HL-60 (cell line): ENCODE results near the gene DNAH1.
A peak's percentile ranks its signal among the peaks of the same experiment; 100 is the strongest.

Experiments
- DNase-seq, 2 experiments: peaks; one replicate each; pipeline ENCODE4 v3.0.0-alpha.2; 2010 to 2020; ENCODE audit warnings: low read depth in 1 of 2, low spot score in 1 of 2
- H3K27ac ChIP-seq: fragments of 250-450 bp; sonication (Bioruptor Pico); replicated peaks from 2 replicates; pipeline ENCODE4 v1.5.1; 2020; ENCODE audit warnings: mild to moderate bottlenecking, moderate library complexity
- H3K27me3 ChIP-seq: fragments of 250-450 bp; sonication (Bioruptor Pico); 2 replicates; pipeline ENCODE4 v1.5.1; 2021; ENCODE audit warnings: mild to moderate bottlenecking, moderate library complexity; ENCODE audit not compliant: insufficient read depth, poor library complexity, severe bottlenecking
- H3K4me3 ChIP-seq: replicated peaks from 2 replicates; pipeline ENCODE4 v1.5.1; 2011; ENCODE audit warnings: mild to moderate bottlenecking, control low read depth, low read length; ENCODE audit not compliant: insufficient read depth
- CTCF ChIP-seq: IDR thresholded peaks from one replicate; pipeline ENCODE4 v1.5.1; 2011; ENCODE audit warnings: low read length, control low read depth, inconsistent platforms; ENCODE audit not compliant: insufficient read depth
- GABPA ChIP-seq: IDR thresholded peaks from 2 replicates; pipeline ENCODE4 v1.6.1; 2012; ENCODE audit warnings: low read depth
- POLR2AphosphoS5 ChIP-seq: IDR thresholded peaks from 2 replicates; pipeline ENCODE4 v1.6.1; 2012; ENCODE audit warnings: low read depth
- REST ChIP-seq: IDR thresholded peaks from 2 replicates; pipeline ENCODE4 v1.6.1; 2012; ENCODE audit warnings: low read depth; ENCODE audit not compliant: insufficient replicate concordance
- SPI1 ChIP-seq: IDR thresholded peaks from 2 replicates; pipeline ENCODE4 v1.6.1; 2012; ENCODE audit warnings: low read depth, mild to moderate bottlenecking, borderline replicate concordance

DNAH1 gene

GRCh38 chr3:52290596-52291507, 25.3 kb upstream of the DNAH1 start:
- TF ChIP-seq REST, result no peak
- TF ChIP-seq SPI1, result no peak
- TF ChIP-seq CTCF, result no peak
- TF ChIP-seq GABPA, result no peak
- no peak for TF ChIP-seq POLR2AphosphoS5
- no peak overlapping the region for H3K4me3 ChIP-seq
- no peak overlapping the region for H3K27ac ChIP-seq
- DNase-seq, result no peak
- H3K27me3 ChIP-seq, result no peaks in the 10 kb centered on the region

GRCh38 chr3:52291508-52292181, 24.5 kb upstream of the DNAH1 start:
- Histone ChIP-seq H3K4me3 (no peak overlapping the region), H3K27ac (no peak overlapping the region), H3K27me3 (no peaks in the 10 kb centered on the region)
- no peak for TF ChIP-seq SPI1
- no peak for TF ChIP-seq REST
- TF ChIP-seq CTCF, result peak; percentile 20
- no peak for TF ChIP-seq GABPA
- no peak for TF ChIP-seq POLR2AphosphoS5
- DNase-seq, result peak in 1 of 2 experiments; percentile 36

- TF ChIP-seq SPI1, result no peak
- no peak for TF ChIP-seq POLR2AphosphoS5
- Histone ChIP-seq H3K27ac (no peak overlapping the region), H3K4me3 (no peak overlapping the region), H3K27me3 (no peaks in the 10 kb centered on the region)
- DNase-seq, result no peak
Observed at GRCh38 chr3:52292247-52293065, 23.7 kb upstream of the DNAH1 start.
